H1 (cell line): ENCODE results near the gene SNX15. TPM values are rescaled to one million over a fixed set of nuclear protein-coding genes. Genes with fewer than 3 reads are reported as not detected.
A peak's percentile ranks its signal among the peaks of the same experiment; 100 is the strongest.

ENCODE experiments used
- BCL11A ChIP-seq, 2 experiments: IDR thresholded peaks; one replicate each; pipeline ENCODE4 v1.6.1; 2011; ENCODE audit warnings: low read depth in 2 of 2, low read length in 2 of 2, mild to moderate bottlenecking in 2 of 2
- BRCA1 ChIP-seq: IDR thresholded peaks from 2 replicates; pipeline ENCODE4 v1.6.1; 2012; ENCODE audit warnings: low read depth, low read length, improper control_type of control experiment
- CBX5 ChIP-seq: fragments of 300-800, 300-1000 bp; sonication (generic); IDR thresholded peaks from 2 replicates; pipeline ENCODE4 v1.7.1; 2016; ENCODE audit warnings: antibody characterized with exemption, low read length, low read depth
- CHD1 ChIP-seq: IDR thresholded peaks from 2 replicates; pipeline ENCODE4 v1.6.1; 2012; ENCODE audit warnings: low read depth, low read length, improper control_type of control experiment
- CHD2 ChIP-seq: IDR thresholded peaks from 2 replicates; pipeline ENCODE4 v1.6.1; 2012; ENCODE audit warnings: low read length, improper control_type of control experiment
- CREB1 ChIP-seq: IDR thresholded peaks from 2 replicates; pipeline ENCODE4 v1.6.1; 2012; ENCODE audit warnings: inconsistent platforms
- CTBP2 ChIP-seq: IDR thresholded peaks from 2 replicates; pipeline ENCODE4 v1.7.0; 2011; ENCODE audit warnings: borderline replicate concordance, mild to moderate bottlenecking, moderate library complexity, mixed read lengths, low read length; ENCODE audit not compliant: insufficient read depth, insufficient read length
- EGR1 ChIP-seq: IDR thresholded peaks from 2 replicates; pipeline ENCODE4 v1.6.1; 2011; ENCODE audit warnings: low read depth, low read length, borderline replicate concordance
- FOSL1 ChIP-seq: IDR thresholded peaks from 2 replicates; pipeline ENCODE4 v1.6.1; 2011; ENCODE audit warnings: mild to moderate bottlenecking, low read depth, low read length, moderate library complexity; ENCODE audit not compliant: insufficient read depth
- KDM1A ChIP-seq: fragments of 200-600, 300-600 bp; sonication (generic); IDR thresholded peaks from 2 replicates; pipeline ENCODE4 v1.7.1; 2016; ENCODE audit warnings: mild to moderate bottlenecking, low read length, borderline replicate concordance
- KDM5A ChIP-seq: fragments of 200-600 bp; IDR thresholded peaks from 2 replicates; pipeline ENCODE4 v1.7.1; 2012; ENCODE audit warnings: mild to moderate bottlenecking, low read length, inconsistent platforms, mixed read lengths
- MAFK ChIP-seq: IDR thresholded peaks from 2 replicates; pipeline ENCODE4 v1.6.1; 2012; ENCODE audit warnings: low read depth, mild to moderate bottlenecking, improper control_type of control experiment, low read length
- NANOG ChIP-seq: IDR thresholded peaks from 2 replicates; pipeline ENCODE4 v1.6.1; 2011; ENCODE audit warnings: low read length, low read depth, mild to moderate bottlenecking, inconsistent platforms; ENCODE audit not compliant: insufficient read depth, poor library complexity, severe bottlenecking
- POLR2A ChIP-seq, 2 experiments: IDR thresholded peaks; 1 replicate in 1 of 2; 2 replicates in 1 of 2; pipeline ENCODE4 v1.6.1; 2011; ENCODE audit warnings: low read depth in 2 of 2, low read length in 2 of 2, mild to moderate bottlenecking in 2 of 2; ENCODE audit errors: control extremely low read depth in 1 of 2
- RAD21 ChIP-seq, 2 experiments: IDR thresholded peaks in 1 of 2; conservative IDR thresholded peaks in 1 of 2; 2 replicates each; pipeline ENCODE4 v1.6.1; 2011; ENCODE audit warnings: low read depth in 2 of 2, low read length in 2 of 2, improper control_type of control experiment in 1 of 2, inconsistent platforms in 1 of 2, mild to moderate bottlenecking in 1 of 2, moderate library complexity in 1 of 2
- RFX5 ChIP-seq: IDR thresholded peaks from 2 replicates; pipeline ENCODE4 v1.6.1; 2011; ENCODE audit warnings: low read depth, low read length, improper control_type of control experiment, borderline replicate concordance
- SAP30 ChIP-seq: fragments of 300-600 bp; sonication (generic); IDR thresholded peaks from 2 replicates; pipeline ENCODE4 v1.7.1; 2012; ENCODE audit warnings: low read length, moderate library complexity, mild to moderate bottlenecking, inconsistent platforms; ENCODE audit not compliant: insufficient read depth, insufficient replicate concordance
- SIRT6 ChIP-seq: IDR thresholded peaks from one replicate; pipeline ENCODE4 v1.7.1; 2012; ENCODE audit warnings: low read length, inconsistent platforms
- SP1 ChIP-seq: IDR thresholded peaks from 2 replicates; pipeline ENCODE4 v1.6.1; 2011; ENCODE audit warnings: low read depth, low read length
- TAF1 ChIP-seq: IDR thresholded peaks from 2 replicates; pipeline ENCODE4 v1.6.1; 2011; ENCODE audit warnings: mild to moderate bottlenecking, low read depth, low read length
- polyA plus RNA-seq, 7 experiments: library from polyadenylated mRNA; depleted of rRNA in 3 of 7; stranded (reverse) in 5 of 7; unstranded in 2 of 7; fragments of >200 nt in 5 of 7; fragments of 200-250 nt in 2 of 7; gene quantifications; 1 replicate in 5 of 7; 2 replicates in 1 of 7; 4 replicates in 1 of 7; pipeline versions ENCODE4 v1.2.1 to v1.2.3, GENCODE V29; 2011 to 2013; ENCODE audit warnings: missing spikeins in 2 of 7, mixed read lengths in 2 of 7
- total RNA-seq: library from RNA; stranded (reverse); fragmentation: NEBNext Ultra II Directional; extraction: Animal tissue kit (Norgen Biotek cat#: 25700); gene quantifications from 2 replicates; pipeline ENCODE4 v1.2.1, GENCODE V29; 2021
- TF ChIP-seq, protein P1 (sequence below): IDR thresholded peaks from 2 replicates; pipeline ENCODE4 v1.6.1; 2011; ENCODE audit warnings: low read depth, mild to moderate bottlenecking, low read length; ENCODE audit not compliant: insufficient read depth
- TF ChIP-seq, protein P2 (sequence below): IDR thresholded peaks from 2 replicates; pipeline ENCODE4 v1.6.1; 2012; ENCODE audit warnings: low read length, inconsistent platforms

Gene SNX15
- total and polyA plus RNA-seq, 2 of the 8 experiments (the other 6 are each of a cell fraction or from before 2014, with no cell fraction given): 13.0 to 18.3 TPM

DNA sequence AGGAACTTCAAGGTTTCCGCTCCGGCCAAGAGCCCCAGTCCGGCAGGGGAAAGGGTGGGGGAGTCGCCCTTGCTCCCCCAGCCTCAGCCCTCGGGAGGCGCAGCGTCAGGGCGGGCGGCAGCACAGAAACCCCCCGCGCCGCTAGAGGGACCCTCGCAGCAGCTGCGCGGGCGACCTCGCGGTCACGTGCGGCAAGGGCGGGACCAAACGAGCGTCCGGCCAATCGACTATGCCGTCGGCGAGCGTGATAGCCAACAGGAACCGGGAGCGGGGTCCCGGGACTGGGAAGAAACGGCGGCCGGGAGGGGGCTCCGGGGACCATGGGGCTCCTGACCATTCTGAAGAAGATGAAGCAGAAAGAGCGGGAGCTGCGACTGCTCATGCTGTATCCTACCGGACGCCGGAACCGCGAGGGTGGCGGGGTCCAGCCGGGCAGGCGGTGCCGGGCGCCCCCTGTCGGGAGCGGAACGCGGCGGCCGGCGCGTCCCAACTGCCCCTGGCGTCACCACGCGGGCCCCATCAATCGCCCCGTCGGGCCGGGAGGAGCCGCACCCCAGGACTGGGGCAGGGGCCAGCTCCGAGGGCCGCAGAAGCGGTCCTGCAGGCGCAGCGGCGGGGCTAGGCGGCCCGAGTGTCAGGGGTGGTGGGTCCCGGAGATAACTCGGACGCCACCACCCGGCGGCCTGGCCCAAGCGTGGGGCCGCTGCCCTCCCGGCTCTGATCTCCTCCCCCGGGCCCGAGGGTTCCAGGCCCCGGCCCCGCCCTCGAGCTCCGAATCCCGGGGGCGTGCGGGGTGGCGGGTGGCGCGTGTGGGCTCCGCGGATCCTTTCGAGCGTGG is 13.1 kb upstream of the SNX15 start, which contains the start of gene ARL2 (continued):
- TF ChIP-seq NANOG (peak; percentile 8), FOSL1 (no peak), TAF1 (peak; percentile 69; the same call in 1 of the 2 replicates), KDM1A (no peak), CHD2 (no peak), KDM5A (no peak), SP1 (0 out of 2 replicates have a peak, but pooled peaks have one; percentile 21), SIRT6 (no peak), CTBP2 (no peak), MAFK (no peak), CREB1 (peak; percentile 64), SAP30 (no peak), POLR2A (IDR thresholded peaks at IDR 0.05; ENCODE audit: control extremely low read depth in 1 of 2, low read depth in 2 of 2, low read length in 2 of 2) (peak in 1 of 2 experiments; percentile 52; a peak in 2 of 3 replicates), BRCA1 (no peak), BCL11A (IDR thresholded peaks at IDR 0.05; ENCODE audit: low read depth in 2 of 2, low read length in 2 of 2) (no peak), EGR1 (no peak), RAD21 (IDR thresholded peaks at IDR 0.05 in 1 of 2, conservative IDR thresholded peaks at IDR 0.05 in 1 of 2; ENCODE audit: low read depth in 2 of 2, low read length in 2 of 2) (peak; percentile 6 to 42; a peak in 3 of 4 replicates), CBX5 (no peak), CHD1 (no peak), RFX5 (no peak)
- TF ChIP-seq, protein P1, sequence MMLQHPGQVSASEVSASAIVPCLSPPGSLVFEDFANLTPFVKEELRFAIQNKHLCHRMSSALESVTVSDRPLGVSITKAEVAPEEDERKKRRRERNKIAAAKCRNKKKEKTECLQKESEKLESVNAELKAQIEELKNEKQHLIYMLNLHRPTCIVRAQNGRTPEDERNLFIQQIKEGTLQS: peak; percentile 95
- TF ChIP-seq, protein P2, sequence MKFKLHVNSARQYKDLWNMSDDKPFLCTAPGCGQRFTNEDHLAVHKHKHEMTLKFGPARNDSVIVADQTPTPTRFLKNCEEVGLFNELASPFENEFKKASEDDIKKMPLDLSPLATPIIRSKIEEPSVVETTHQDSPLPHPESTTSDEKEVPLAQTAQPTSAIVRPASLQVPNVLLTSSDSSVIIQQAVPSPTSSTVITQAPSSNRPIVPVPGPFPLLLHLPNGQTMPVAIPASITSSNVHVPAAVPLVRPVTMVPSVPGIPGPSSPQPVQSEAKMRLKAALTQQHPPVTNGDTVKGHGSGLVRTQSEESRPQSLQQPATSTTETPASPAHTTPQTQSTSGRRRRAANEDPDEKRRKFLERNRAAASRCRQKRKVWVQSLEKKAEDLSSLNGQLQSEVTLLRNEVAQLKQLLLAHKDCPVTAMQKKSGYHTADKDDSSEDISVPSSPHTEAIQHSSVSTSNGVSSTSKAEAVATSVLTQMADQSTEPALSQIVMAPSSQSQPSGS: no peak
